Right atrium auricular region (tissue), 2 donors: ENCODE results near the gene ATG7. TPM values are rescaled to one million over a fixed set of nuclear protein-coding genes. Genes with fewer than 3 reads are reported as not detected.

Source experiments
- DNase-seq: peaks from one replicate; pipeline ENCODE4 v3.0.0-alpha.2; 2019; ENCODE audit warnings: low spot score
- H3K27ac ChIP-seq, 2 donors: fragments of 200-600 bp; sonication (generic); 1 replicate in 1 of 2; 2 replicates in 1 of 2; pipeline ENCODE4 v1.5.1; 2016 to 2019
- H3K27me3 ChIP-seq, 2 donors: fragments of 200-600 bp; sonication (generic); one replicate each; pipeline versions ENCODE4 v1.5.1 to v1.6.0; 2017 to 2019
- H3K36me3 ChIP-seq: fragments of 200-600 bp; sonication (generic); one replicate; pipeline ENCODE4 v1.5.1; 2016
- H3K4me1 ChIP-seq, 2 donors: fragments of 200-600 bp; sonication (generic); one replicate each; pipeline versions ENCODE4 v1.5.1 to v1.6.0; 2017 to 2019
- H3K4me3 ChIP-seq, 2 donors: fragments of 200-600 bp; sonication (generic); 1 replicate in 1 of 2; 2 replicates in 1 of 2; pipeline ENCODE4 v1.5.1; 2017 to 2019; ENCODE audit warnings: mild to moderate bottlenecking in 1 of 2, moderate library complexity in 1 of 2
- H3K9me3 ChIP-seq, 2 donors: fragments of 200-600 bp; sonication (generic); one replicate each; pipeline ENCODE4 v1.5.1; 2019
- total RNA-seq, 2 donors: library from RNA; depleted of rRNA; stranded (reverse); fragments of >200 nt; gene quantifications; one replicate each; pipeline ENCODE4 v1.1.0, GENCODE V29; 2016
- TF ChIP-seq, protein P1 (sequence below), 2 donors: fragments of 200-600 bp; sonication (generic); IDR thresholded peaks; one replicate each; pipeline ENCODE4 v1.5.1; 2019; ENCODE audit warnings: antibody characterized with exemption in 2 of 2

The ATG7 gene
- total RNA-seq, 2 donors from 2014 or later = 15.2 to 23.8 TPM

DNA sequence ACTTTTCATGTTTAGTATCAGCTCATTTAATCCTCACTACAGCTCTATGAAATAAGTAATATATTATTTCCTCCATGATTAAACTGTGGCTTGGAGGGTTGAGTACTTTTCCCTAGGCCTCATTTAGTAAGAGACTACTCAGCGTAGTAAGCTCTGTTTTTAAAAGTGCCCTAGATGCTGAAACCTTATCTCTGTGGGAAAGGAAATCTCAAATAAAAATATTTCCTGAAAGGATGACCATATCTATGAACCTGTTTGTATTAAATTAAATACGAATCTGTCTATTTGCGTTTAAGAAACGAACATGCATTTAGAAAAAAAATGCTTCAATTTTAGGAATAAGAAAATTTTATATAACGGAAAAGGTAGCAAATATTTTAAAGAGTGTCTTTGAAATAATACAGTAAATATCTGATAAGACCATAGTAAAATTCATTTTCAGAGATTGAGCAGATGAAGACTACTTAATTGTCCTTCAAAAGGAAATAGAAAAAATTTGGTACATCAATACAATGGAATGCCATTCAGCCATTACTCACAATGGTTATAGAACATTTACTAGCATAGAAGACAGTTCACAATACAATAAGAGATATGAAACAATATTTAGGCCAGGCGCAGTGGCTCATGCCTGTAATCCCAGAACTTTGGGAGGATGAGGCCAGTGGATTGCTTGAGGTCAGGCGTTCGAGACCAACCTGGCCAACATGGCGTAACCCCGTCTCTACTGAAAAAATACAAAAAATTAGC is 56.2 kb downstream of the ATG7 start:
- H3K4me3 ChIP-seq = no peak overlapping the region
- no peaks in the 10 kb centered on the region for H3K4me1 ChIP-seq
- no peak overlapping the region for H3K27ac ChIP-seq
- peaks cover 6% of the 10 kb centered on the region for H3K36me3 ChIP-seq
- no peak for DNase-seq
- H3K27me3 ChIP-seq = no peaks in the 10 kb centered on the region
- TF ChIP-seq, protein P1, sequence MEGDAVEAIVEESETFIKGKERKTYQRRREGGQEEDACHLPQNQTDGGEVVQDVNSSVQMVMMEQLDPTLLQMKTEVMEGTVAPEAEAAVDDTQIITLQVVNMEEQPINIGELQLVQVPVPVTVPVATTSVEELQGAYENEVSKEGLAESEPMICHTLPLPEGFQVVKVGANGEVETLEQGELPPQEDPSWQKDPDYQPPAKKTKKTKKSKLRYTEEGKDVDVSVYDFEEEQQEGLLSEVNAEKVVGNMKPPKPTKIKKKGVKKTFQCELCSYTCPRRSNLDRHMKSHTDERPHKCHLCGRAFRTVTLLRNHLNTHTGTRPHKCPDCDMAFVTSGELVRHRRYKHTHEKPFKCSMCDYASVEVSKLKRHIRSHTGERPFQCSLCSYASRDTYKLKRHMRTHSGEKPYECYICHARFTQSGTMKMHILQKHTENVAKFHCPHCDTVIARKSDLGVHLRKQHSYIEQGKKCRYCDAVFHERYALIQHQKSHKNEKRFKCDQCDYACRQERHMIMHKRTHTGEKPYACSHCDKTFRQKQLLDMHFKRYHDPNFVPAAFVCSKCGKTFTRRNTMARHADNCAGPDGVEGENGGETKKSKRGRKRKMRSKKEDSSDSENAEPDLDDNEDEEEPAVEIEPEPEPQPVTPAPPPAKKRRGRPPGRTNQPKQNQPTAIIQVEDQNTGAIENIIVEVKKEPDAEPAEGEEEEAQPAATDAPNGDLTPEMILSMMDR (IDR thresholded peaks at IDR 0.05) = no peak
- no peaks in the 10 kb centered on the region for H3K9me3 ChIP-seq

DNA sequence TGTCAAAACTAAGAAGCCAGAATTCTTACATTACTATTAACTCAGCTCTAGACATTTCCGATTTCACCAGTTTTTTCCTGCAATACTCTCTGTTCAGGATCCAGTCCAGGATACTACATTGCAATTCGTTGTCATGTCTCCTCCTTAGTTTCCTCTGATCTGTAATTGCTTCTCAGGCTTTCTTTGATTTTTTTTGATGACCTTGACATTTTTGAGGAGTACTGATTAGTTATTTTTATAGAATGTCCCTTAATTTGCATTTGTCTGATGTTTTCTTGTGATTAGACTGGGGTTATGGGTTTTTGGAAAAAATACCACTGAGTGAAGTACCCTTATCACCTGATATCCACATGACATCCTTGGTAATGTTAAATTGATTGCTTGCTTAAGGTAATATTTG is 57.6 kb downstream of the ATG7 start:
- Histone ChIP-seq H3K9me3 (no peaks in the 10 kb centered on the region), H3K27ac (no peak overlapping the region), H3K4me1 (no peaks in the 10 kb centered on the region), H3K4me3 (no peak overlapping the region), H3K27me3 (no peaks in the 10 kb centered on the region), H3K36me3 (peaks cover 6% of the 10 kb centered on the region)
- TF ChIP-seq, protein P1 (IDR thresholded peaks at IDR 0.05) = no peak
- no peak for DNase-seq

DNA sequence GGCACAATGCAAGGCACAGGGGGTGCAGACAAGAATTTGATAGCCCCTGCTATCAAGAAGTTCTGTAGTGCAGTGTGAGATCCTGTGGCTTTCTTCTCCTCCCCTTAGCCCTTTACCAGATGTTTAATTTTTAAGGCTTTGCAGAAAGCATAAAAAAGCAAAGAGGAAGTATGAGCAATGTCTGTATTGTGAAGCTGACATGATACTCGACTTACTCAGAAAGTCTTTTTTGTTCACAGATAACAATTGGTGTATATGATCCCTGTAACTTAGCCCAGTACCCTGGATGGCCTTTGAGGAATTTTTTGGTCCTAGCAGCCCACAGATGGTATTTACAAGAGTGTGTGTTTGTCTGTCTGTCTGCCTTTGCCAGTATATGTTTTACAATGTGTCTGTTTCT is 58.9 kb downstream of the ATG7 start:
- Histone ChIP-seq H3K36me3 (peaks cover 6% of the 10 kb centered on the region), H3K9me3 (no peaks in the 10 kb centered on the region), H3K27me3 (no peaks in the 10 kb centered on the region), H3K27ac (no peak overlapping the region), H3K4me3 (no peak overlapping the region), H3K4me1 (no peaks in the 10 kb centered on the region)
- DNase-seq = no peak
- TF ChIP-seq, protein P1 (IDR thresholded peaks at IDR 0.05) = no peak

DNA sequence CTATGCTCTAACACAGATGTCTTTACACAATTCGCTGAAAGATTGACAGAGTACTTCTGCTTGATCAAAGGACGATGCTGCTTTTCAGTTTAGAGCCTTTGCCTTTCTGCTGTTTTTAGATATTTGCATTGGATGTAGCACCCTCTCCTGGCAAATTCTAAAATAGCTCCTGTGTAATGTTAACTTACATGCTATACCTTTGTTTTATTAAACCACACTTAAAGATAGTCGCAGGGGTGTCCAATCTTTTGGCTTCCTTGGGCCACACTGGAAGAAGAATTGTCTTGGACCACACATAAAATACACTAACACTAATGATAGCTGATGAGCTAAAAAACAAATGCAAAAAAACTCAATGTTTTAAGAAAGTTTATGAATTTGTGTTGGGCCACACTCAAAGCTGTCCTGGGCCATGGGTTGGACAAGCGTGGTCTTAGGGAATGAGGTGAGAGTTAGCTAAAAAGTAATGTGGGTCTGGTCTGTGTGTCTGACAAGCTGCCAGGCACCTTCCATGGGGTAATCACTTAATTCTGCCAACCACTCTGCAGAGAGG is 62.9 kb downstream of the ATG7 start:
- no peak overlapping the region for H3K4me3 ChIP-seq
- H3K9me3 ChIP-seq = no peaks in the 10 kb centered on the region
- no peaks in the 10 kb centered on the region for H3K27me3 ChIP-seq
- no peak for DNase-seq
- H3K36me3 ChIP-seq = peaks cover 6% of the 10 kb centered on the region
- H3K27ac ChIP-seq = no peak overlapping the region
- TF ChIP-seq, protein P1 (IDR thresholded peaks at IDR 0.05) = peak; percentile 48 to 72
- no peaks in the 10 kb centered on the region for H3K4me1 ChIP-seq

DNA sequence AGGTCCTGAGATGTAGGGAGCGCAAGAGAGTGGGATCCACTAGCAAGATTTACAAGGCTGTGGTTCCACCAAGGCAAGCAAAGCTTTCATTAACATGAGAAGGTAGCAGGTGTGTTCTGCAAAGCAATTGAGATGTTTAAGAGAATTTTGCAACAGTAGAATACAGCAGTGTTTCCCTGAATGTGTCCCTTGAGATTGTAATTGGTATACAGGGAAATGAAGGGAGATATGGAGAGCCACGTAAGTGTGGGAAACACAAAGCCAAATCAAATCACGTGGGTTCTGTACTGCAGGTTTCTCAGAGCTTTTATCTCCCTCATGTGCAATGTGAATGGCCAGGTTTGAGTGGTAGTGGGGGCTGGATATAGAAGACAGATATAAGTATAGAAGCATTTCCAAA is 67.3 kb downstream of the ATG7 start:
- peaks cover 11% of the 10 kb centered on the region for H3K36me3 ChIP-seq
- no peaks in the 10 kb centered on the region for H3K9me3 ChIP-seq
- H3K4me3 ChIP-seq = no peak overlapping the region
- H3K27ac ChIP-seq = no peak overlapping the region
- DNase-seq = no peak
- TF ChIP-seq, protein P1 (IDR thresholded peaks at IDR 0.05) = no peak
- H3K27me3 ChIP-seq = no peaks in the 10 kb centered on the region
- H3K4me1 ChIP-seq = no peaks in the 10 kb centered on the region
